ENCODE results near the gene RPS15A. TPM values are rescaled to one million over a fixed set of nuclear protein-coding genes. Genes with fewer than 3 reads are reported as not detected.
A peak's percentile ranks its signal among the peaks of the same experiment; 100 is the strongest.

Gene RPS15A
- total and polyA plus RNA-seq, 2 of the 8 experiments (the other 6 are each of a cell fraction or from before 2014, with no cell fraction given): 1,784 to 5,666 TPM

GRCh38 chr16:18800293-18800692, 10.2 kb upstream of the RPS15A start:
- H3K79me2 ChIP-seq (ENCODE audit: control insufficient read depth in 1 of 2, insufficient read depth in 2 of 2, low read length in 2 of 2): peaks cover 16 to 48% of the 10 kb centered on the region in 2 experiments
- peaks cover 0 to 7% (median 3%) of the 10 kb centered on the region in 4 experiments; a peak in 4 of 7 replicates for H3K4me1 ChIP-seq (replicated peaks in 1 of 4; ENCODE audit: control insufficient read depth in 3 of 4, insufficient read depth in 4 of 4, low read length in 3 of 4)
- no peak overlapping the region for H3K27ac ChIP-seq (ENCODE audit: low read depth, low read length)
- DNase-seq (ENCODE audit: low read depth in 1 of 2, low spot score in 2 of 2): no peak
- no peak overlapping the region for H4K5ac ChIP-seq (ENCODE audit: insufficient read length, low read depth, low read length)
- no peak overlapping the region for H2BK12ac ChIP-seq (ENCODE audit: low read depth, low read length)
- no peak overlapping the region for H2BK15ac ChIP-seq (ENCODE audit: low read length)
- 20% methylated on average over 8 of the region's 8 CpGs; no CpG with 5 or more reads in 1 of the 2 experiments for WGBS, 2 experiments (ENCODE audit: extremely low coverage in 1 of 2, insufficient coverage in 1 of 2, insufficient read length in 1 of 2, insufficient replicate concordance in 2 of 2, low coverage in 1 of 2, low lambda C conversion rate in 2 of 2, missing lambda C conversion rate in 1 of 2)
- H4K8ac ChIP-seq (ENCODE audit: extremely low read depth, insufficient read depth, low read length): no peak overlapping the region
- TF ChIP-seq GABPA (IDR thresholded peaks at IDR 0.05; ENCODE audit: borderline replicate concordance, insufficient read depth, low read length) (no peak), CTBP2 (IDR thresholded peaks at IDR 0.05; ENCODE audit: borderline replicate concordance, insufficient read depth, insufficient read length, low read length) (no peak)
- no peak overlapping the region for H3K14ac ChIP-seq (ENCODE audit: insufficient read length)
- H4K20me1 ChIP-seq (replicated peaks in 1 of 2; ENCODE audit: control insufficient read depth in 1 of 2, insufficient read depth in 2 of 2, low read length in 2 of 2): peaks cover 3 to 4% of the 10 kb centered on the region in 2 experiments
- H3K23me2 ChIP-seq (ENCODE audit: low read depth, low read length): peaks cover 3% of the 10 kb centered on the region; the same call in 1 of the 2 replicates
- H3K23ac ChIP-seq (ENCODE audit: insufficient read length): no peak overlapping the region
- no peaks in the 10 kb centered on the region; a peak in 1 of 4 replicates for H3K9me3 ChIP-seq (ENCODE audit: insufficient read depth in 2 of 2, low read depth in 1 of 2, low read length in 1 of 2)
- no peaks in the 10 kb centered on the region; the same call in 1 of the 2 replicates for H3K79me1 ChIP-seq (ENCODE audit: low read depth, low read length)
- peaks cover 0 to 33% (median 8%) of the 10 kb centered on the region in 4 experiments; a peak in 6 of 8 replicates for H3K36me3 ChIP-seq (ENCODE audit: control insufficient read depth in 2 of 4, insufficient read depth in 4 of 4, low read length in 3 of 4)
- H2BK5ac ChIP-seq (ENCODE audit: low read depth, low read length): no peak overlapping the region
- H2BK20ac ChIP-seq (ENCODE audit: low read length): no peak overlapping the region
- H4K91ac ChIP-seq (replicated peaks; ENCODE audit: insufficient read length, low read length): no peak overlapping the region
- no peak overlapping the region for H3K4ac ChIP-seq (replicated peaks; ENCODE audit: insufficient read length, low read depth, low read length)
- FAIRE-seq: no peak
- ChIA-PET POLR2A (ENCODE audit: partially characterized antibody) (interaction anchor here (0.8 to 14.8 kb wide), 16 partner anchors 9 to 268 kb away, joined by 3 to 503 read pairs (median 6); partner anchors contain the start of genes COQ7, RPS15A and SMG1), CTCF (ENCODE audit: partially characterized antibody) (interaction anchor here (2.1 kb wide), 1 partner anchor 8 kb away, joined by 9 read pairs; no protein-coding TSS in a partner anchor)
- no peak overlapping the region for H3K18ac ChIP-seq (ENCODE audit: extremely low read depth, low read length)
- peak overlapping the region; percentile 63 to 93 (median 91) for H3K4me3 ChIP-seq (ENCODE audit: extremely low read depth in 1 of 4, insufficient read depth in 2 of 4, low read depth in 3 of 4, low read length in 4 of 4)
- H3K9ac ChIP-seq (replicated peaks in 1 of 4; ENCODE audit: extremely low read depth in 1 of 4, low read depth in 3 of 4, low read length in 3 of 4): peak overlapping the region; percentile 35 to 89 (median 82); a peak in 6 of 7 replicates
- no peak overlapping the region for H2AK5ac ChIP-seq (ENCODE audit: low read depth, low read length)
- peak overlapping the region; percentile 72 to 92 for H3K4me2 ChIP-seq (ENCODE audit: insufficient read depth in 1 of 2, low read depth in 2 of 2, low read length in 2 of 2)
- no peak overlapping the region for H2BK120ac ChIP-seq (replicated peaks; ENCODE audit: low read depth, low read length)
- no peaks in the 10 kb centered on the region for H3K27me3 ChIP-seq (replicated peaks in 1 of 4; ENCODE audit: control insufficient read depth in 3 of 4, extremely low read depth in 1 of 4, insufficient read depth in 3 of 4, low read length in 3 of 4)
- H3K56ac ChIP-seq (replicated peaks; ENCODE audit: insufficient read length, low read depth, low read length): no peak overlapping the region
- no peak overlapping the region for H2AFZ ChIP-seq (ENCODE audit: low read length)
